ENCODE measurements around the gene CHST11. TPM values are rescaled to one million over a fixed set of nuclear protein-coding genes. Genes with fewer than 3 reads are reported as not detected.

Gene CHST11
- total RNA-seq, 1 experiment from 2014 or later: 6.7 TPM

DNA sequence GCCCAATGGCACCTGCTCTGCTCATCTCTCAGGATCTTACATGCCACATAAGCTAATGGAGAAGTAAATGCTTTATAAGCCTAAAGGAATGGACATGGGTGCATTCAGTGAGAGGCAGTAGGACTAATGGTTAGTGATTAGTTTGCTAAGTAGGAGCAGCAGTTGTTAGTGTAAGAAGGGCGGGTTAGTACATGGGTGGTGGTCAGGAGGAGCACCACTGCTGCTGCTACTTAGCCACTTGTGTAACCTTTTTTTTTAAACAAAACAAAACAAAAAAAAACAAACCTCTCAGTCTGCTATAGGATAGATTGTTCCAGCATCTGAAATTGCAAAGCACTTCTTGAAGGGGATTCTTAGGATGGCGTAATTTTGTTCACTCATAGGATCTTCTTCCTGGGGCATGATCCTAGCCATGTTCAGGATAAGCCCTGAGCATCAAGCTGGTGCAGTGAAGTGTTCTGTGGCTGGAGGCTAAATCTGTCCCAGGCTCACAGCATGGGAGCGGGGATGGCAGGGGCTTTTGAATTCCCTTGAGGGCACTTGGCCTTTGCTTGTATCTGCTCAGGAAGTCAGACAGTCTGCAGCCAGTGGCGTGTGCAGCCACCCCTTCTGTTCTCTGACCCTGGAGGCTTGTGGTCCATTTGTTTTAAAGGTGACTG lies 63.6 kb downstream of the CHST11 start:
- H3K79me2 ChIP-seq (ENCODE audit: insufficient read depth, low read length): no peaks in the 10 kb centered on the region
- H2BK120ac ChIP-seq (ENCODE audit: low read depth, low read length, poor library complexity, severe bottlenecking): no peak overlapping the region
- no peak overlapping the region for H3K4ac ChIP-seq (ENCODE audit: low read depth, low read length)
- H4K8ac ChIP-seq (replicated peaks; ENCODE audit: insufficient read length, low read depth, low read length): no peak overlapping the region
- no peak overlapping the region for H2BK20ac ChIP-seq (ENCODE audit: low read depth, low read length, poor library complexity, severe bottlenecking)
- no peak overlapping the region for H2AFZ ChIP-seq (ENCODE audit: low read length)
- no peak overlapping the region for H3K56ac ChIP-seq (ENCODE audit: insufficient read length, low read depth, low read length)
- H3T11ph ChIP-seq (ENCODE audit: low read length): no peak overlapping the region
- Mint-ChIP-seq H3K4me1 (peaks cover 21 to 31% of the 10 kb centered on the region in 2 experiments), H3K27me3 (ENCODE audit: low read depth) (no peaks in the 10 kb centered on the region), H3K4me3 (no peak overlapping the region), H3K27ac (peak overlapping the region in 1 of 3 experiments; percentile 27; a peak in 1 of 7 replicates), H3K9me3 (no peaks in the 10 kb centered on the region; a peak in 1 of 5 replicates), H3K36me3 (ENCODE audit: insufficient read depth in 1 of 3, low read depth in 3 of 3) (no peaks in the 10 kb centered on the region; a peak in 1 of 7 replicates)
- WGBS (ENCODE audit: extremely low coverage, insufficient read length, low lambda C conversion rate): no CpG with 5 or more reads among the region's 4 CpGs
- H3K18ac ChIP-seq (ENCODE audit: insufficient read length, low read depth, low read length): no peak overlapping the region
- no peak overlapping the region for H3K27ac ChIP-seq (ENCODE audit: insufficient read length, low read depth, low read length)
- H3K9ac ChIP-seq (ENCODE audit: extremely low read depth, insufficient read length, low read length): no peak overlapping the region
- H3K23me2 ChIP-seq (ENCODE audit: insufficient read length, low read depth, low read length, poor library complexity, severe bottlenecking): no peaks in the 10 kb centered on the region
- H2BK12ac ChIP-seq (ENCODE audit: insufficient read length, low read depth, low read length): no peak overlapping the region
- TF ChIP-seq, protein P1, sequence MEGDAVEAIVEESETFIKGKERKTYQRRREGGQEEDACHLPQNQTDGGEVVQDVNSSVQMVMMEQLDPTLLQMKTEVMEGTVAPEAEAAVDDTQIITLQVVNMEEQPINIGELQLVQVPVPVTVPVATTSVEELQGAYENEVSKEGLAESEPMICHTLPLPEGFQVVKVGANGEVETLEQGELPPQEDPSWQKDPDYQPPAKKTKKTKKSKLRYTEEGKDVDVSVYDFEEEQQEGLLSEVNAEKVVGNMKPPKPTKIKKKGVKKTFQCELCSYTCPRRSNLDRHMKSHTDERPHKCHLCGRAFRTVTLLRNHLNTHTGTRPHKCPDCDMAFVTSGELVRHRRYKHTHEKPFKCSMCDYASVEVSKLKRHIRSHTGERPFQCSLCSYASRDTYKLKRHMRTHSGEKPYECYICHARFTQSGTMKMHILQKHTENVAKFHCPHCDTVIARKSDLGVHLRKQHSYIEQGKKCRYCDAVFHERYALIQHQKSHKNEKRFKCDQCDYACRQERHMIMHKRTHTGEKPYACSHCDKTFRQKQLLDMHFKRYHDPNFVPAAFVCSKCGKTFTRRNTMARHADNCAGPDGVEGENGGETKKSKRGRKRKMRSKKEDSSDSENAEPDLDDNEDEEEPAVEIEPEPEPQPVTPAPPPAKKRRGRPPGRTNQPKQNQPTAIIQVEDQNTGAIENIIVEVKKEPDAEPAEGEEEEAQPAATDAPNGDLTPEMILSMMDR (conservative IDR thresholded peaks at IDR 0.05): no peak
- H3K27me3 ChIP-seq (ENCODE audit: insufficient read depth, low read length): no peaks in the 10 kb centered on the region
- H2BK5ac ChIP-seq (ENCODE audit: insufficient read length, low read length): no peak overlapping the region
- no peak overlapping the region for H4K91ac ChIP-seq (ENCODE audit: insufficient read length, low read depth, low read length)
- no peaks in the 10 kb centered on the region for H3K9me3 ChIP-seq (ENCODE audit: control insufficient read depth, low read depth, low read length)
- no peak overlapping the region for H3K14ac ChIP-seq (ENCODE audit: insufficient read depth, low read length)
- no peak overlapping the region for H4K5ac ChIP-seq (ENCODE audit: insufficient read length, low read depth, low read length)
- H3K79me1 ChIP-seq (ENCODE audit: insufficient read depth, low read depth, low read length, poor library complexity, severe bottlenecking): peaks cover 3% of the 10 kb centered on the region
- H3K4me1 ChIP-seq (ENCODE audit: insufficient read depth, low read length): peaks cover 6% of the 10 kb centered on the region; the same call in 1 of the 2 replicates
- H3K4me2 ChIP-seq (ENCODE audit: insufficient read depth, insufficient read length, low read length): no peak overlapping the region
- no peak overlapping the region for H2BK15ac ChIP-seq (ENCODE audit: low read depth, low read length)
- no peak overlapping the region for H3K23ac ChIP-seq (ENCODE audit: insufficient read length, low read depth, low read length)
- no peak overlapping the region for H2AK5ac ChIP-seq (ENCODE audit: insufficient read length, low read length)
- H4K20me1 ChIP-seq (ENCODE audit: control insufficient read depth, insufficient read depth, insufficient read length): no peaks in the 10 kb centered on the region
- no peak for DNase-seq
